OCI-LY1 (cell line): Measurements from ENCODE around the gene ARHGEF6.

Experiments
- EZH2 ChIP-seq: fragments of 200-600 bp; sonication (generic), shearing (Covaris generic); IDR thresholded peaks from 2 replicates; pipeline ENCODE4 v1.8.0; 2017; ENCODE audit warnings: borderline replicate concordance, mixed run types, mild to moderate bottlenecking, antibody characterized with exemption, low read length, moderate library complexity, mixed read lengths
- TF ChIP-seq, protein P1 (sequence below): fragments of 200-600 bp; sonication (generic), shearing (Covaris generic); IDR thresholded peaks from 2 replicates; pipeline ENCODE4 v1.5.1; 2017; ENCODE audit warnings: mild to moderate bottlenecking, antibody characterized with exemption, low read length, moderate library complexity, mixed read lengths

DNA sequence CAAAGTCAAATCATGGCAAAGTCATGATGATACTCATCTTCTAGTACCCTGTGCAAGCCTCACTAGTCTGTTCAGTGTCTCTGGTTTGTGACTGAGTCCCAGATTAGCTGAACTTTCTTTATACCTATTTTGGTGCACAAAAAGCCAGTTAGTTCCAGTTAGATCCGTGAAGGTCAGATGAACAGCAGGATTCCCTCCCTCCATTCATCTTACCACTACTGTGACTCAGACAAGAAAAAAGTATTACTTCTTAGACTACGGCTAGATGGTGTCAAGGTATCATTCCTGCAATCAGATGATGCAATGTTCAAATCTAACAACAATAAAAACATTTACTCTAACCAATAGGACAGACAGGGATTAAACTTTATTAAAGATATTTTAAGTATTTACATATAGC lies 30.4 kb downstream of the ARHGEF6 start:
- TF ChIP-seq, protein P1, sequence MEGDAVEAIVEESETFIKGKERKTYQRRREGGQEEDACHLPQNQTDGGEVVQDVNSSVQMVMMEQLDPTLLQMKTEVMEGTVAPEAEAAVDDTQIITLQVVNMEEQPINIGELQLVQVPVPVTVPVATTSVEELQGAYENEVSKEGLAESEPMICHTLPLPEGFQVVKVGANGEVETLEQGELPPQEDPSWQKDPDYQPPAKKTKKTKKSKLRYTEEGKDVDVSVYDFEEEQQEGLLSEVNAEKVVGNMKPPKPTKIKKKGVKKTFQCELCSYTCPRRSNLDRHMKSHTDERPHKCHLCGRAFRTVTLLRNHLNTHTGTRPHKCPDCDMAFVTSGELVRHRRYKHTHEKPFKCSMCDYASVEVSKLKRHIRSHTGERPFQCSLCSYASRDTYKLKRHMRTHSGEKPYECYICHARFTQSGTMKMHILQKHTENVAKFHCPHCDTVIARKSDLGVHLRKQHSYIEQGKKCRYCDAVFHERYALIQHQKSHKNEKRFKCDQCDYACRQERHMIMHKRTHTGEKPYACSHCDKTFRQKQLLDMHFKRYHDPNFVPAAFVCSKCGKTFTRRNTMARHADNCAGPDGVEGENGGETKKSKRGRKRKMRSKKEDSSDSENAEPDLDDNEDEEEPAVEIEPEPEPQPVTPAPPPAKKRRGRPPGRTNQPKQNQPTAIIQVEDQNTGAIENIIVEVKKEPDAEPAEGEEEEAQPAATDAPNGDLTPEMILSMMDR = no peak
- no peak for TF ChIP-seq EZH2
